Stomach (tissue), 9 donors: ENCODE data around the gene NWD2. TPM values are rescaled to one million over a fixed set of nuclear protein-coding genes. Genes with fewer than 3 reads are reported as not detected.

Experiments used
- DNase-seq, 2 donors: peaks; one replicate each; pipeline versions ENCODE4 v3.0.0 to v3.0.0-alpha.2; 2013 to 2019
- H3K27ac ChIP-seq, 5 donors: fragments of 200-600 bp in 4 of 5; sonication (generic) in 4 of 5; one replicate each; pipeline ENCODE4 v1.5.1; 2013 to 2019; ENCODE audit warnings: mild to moderate bottlenecking in 1 of 5, moderate library complexity in 1 of 5
- H3K27me3 ChIP-seq, 3 donors: fragments of 200-600 bp; sonication (generic); one replicate each; pipeline ENCODE4 v1.5.1; 2017 to 2019; ENCODE audit warnings: mixed run types in 1 of 3
- H3K36me3 ChIP-seq, 4 donors: fragments of 200-600 bp; sonication (generic); 1 replicate in 3 of 4; 2 replicates in 1 of 4; pipeline ENCODE4 v1.5.1; 2016 to 2019
- H3K4me1 ChIP-seq, 4 donors: fragments of 200-600 bp; sonication (generic); one replicate each; pipeline ENCODE4 v1.5.1; 2016 to 2019
- H3K4me3 ChIP-seq, 4 donors: fragments of 200-600 bp; sonication (generic) in 3 of 4; one replicate each; pipeline ENCODE4 v1.5.1; 2016 to 2019; ENCODE audit warnings: mild to moderate bottlenecking in 1 of 4
- H3K9me3 ChIP-seq, 4 donors: fragments of 200-600 bp; sonication (generic); one replicate each; pipeline ENCODE4 v1.5.1; 2016 to 2019
- EP300 ChIP-seq: sonication (generic); formaldehyde crosslinking; IDR thresholded peaks from one replicate; pipeline ENCODE4 v1.6.1; 2017; ENCODE audit warnings: antibody characterized with exemption
- POLR2A ChIP-seq, 4 donors: fragments of 450-650 bp; IDR thresholded peaks; one replicate each; pipeline ENCODE4 v1.6.1; 2016; ENCODE audit warnings: antibody characterized with exemption in 4 of 4, control low read depth in 2 of 4, mild to moderate bottlenecking in 1 of 4, moderate library complexity in 1 of 4
- POLR2AphosphoS5 ChIP-seq, 3 donors: sonication (generic); formaldehyde crosslinking; IDR thresholded peaks; one replicate each; pipeline ENCODE4 v1.6.1; 2016; ENCODE audit warnings: antibody characterized with exemption in 3 of 3
- WGBS, 5 donors: extraction: QIAGEN DNeasy Blood & Tissue Kit in 3 of 5; methylation state at CpG; one replicate each; pipeline versions ENCODE4 v1.1.5 to v1.1.7; 2013 to 2018; 5-methylcytosine and 5-hydroxymethylcytosine counted together
- intact Hi-C: fragments of 100-400 bp; cut with DNase I; formaldehyde crosslinking; loops from one replicate; pipeline ENCODE4 v1.15.1; 2023; ENCODE audit warnings: low total_unique reads
- polyA plus RNA-seq, 3 donors: library from polyadenylated mRNA; stranded (reverse); fragments of 200-250 nt; gene quantifications; one replicate each; pipeline ENCODE4 v1.2.3, GENCODE V29; 2013
- total RNA-seq, 5 donors: library from RNA; depleted of rRNA; stranded (reverse); fragments of >200 nt; gene quantifications; one replicate each; pipeline versions ENCODE4 v1.1.0 to v1.2.3, GENCODE V29; 2014 to 2016
- TF ChIP-seq, protein P1 (sequence below), 7 experiments: fragments of 450-650 bp in 4 of 7; fragments of 200-600 bp in 3 of 7; sonication (generic) in 3 of 7; IDR thresholded peaks; one replicate each; pipeline ENCODE4 v1.5.1; 2016 to 2019; ENCODE audit warnings: antibody characterized with exemption in 7 of 7, control low read depth in 2 of 7, mild to moderate bottlenecking in 1 of 7
- donor health status: healthy with polysubstance abuse.
- donor health status: Bipolar disorder and iron deficiency.
- donor health status: healthy.

The NWD2 gene
- total and polyA plus RNA-seq, 8 donors: under 0.01 to 1.5 (median 0.05) TPM; not detected in 5

DNA sequence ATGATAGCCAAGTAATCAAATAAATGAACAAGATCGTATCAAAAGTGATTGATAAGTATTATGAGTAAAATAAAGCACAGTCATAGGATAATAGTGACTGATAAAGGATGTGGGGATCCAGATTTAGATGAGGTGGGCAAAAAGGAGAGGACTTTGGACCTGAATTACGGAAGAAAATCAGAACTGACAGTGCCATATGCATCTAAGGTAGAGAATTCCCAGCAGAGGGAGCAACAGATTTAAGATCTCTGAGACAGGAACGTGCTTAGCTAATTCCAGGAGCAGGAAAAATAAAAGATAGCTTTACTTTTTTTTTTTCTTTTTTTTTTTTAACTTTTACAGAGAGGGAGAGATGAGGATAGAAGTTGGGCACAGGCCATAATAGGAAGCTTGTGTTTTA is 189.9 kb downstream of the NWD2 start:
- no peak overlapping the region for H3K4me3 ChIP-seq
- TF ChIP-seq, protein P1, sequence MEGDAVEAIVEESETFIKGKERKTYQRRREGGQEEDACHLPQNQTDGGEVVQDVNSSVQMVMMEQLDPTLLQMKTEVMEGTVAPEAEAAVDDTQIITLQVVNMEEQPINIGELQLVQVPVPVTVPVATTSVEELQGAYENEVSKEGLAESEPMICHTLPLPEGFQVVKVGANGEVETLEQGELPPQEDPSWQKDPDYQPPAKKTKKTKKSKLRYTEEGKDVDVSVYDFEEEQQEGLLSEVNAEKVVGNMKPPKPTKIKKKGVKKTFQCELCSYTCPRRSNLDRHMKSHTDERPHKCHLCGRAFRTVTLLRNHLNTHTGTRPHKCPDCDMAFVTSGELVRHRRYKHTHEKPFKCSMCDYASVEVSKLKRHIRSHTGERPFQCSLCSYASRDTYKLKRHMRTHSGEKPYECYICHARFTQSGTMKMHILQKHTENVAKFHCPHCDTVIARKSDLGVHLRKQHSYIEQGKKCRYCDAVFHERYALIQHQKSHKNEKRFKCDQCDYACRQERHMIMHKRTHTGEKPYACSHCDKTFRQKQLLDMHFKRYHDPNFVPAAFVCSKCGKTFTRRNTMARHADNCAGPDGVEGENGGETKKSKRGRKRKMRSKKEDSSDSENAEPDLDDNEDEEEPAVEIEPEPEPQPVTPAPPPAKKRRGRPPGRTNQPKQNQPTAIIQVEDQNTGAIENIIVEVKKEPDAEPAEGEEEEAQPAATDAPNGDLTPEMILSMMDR (IDR thresholded peaks at IDR 0.05): peak in 1 of 7 experiments; percentile 10
- no peak for TF ChIP-seq EP300
- no peak for TF ChIP-seq POLR2AphosphoS5 (IDR thresholded peaks at IDR 0.05)
- no peak for TF ChIP-seq POLR2A (IDR thresholded peaks at IDR 0.05)
- H3K4me1 ChIP-seq: peaks cover 0 to 13% (median 6%) of the 10 kb centered on the region in 4 donors
- H3K9me3 ChIP-seq: no peaks in the 10 kb centered on the region
- intact Hi-C loops: no loop called here
- DNase-seq: peak in 1 of 2 donors; percentile 47
- no peak overlapping the region for H3K27ac ChIP-seq
- 23 to 38% (median 31%) methylated on average over 3 of the region's 3 CpGs for WGBS, 5 donors
- H3K27me3 ChIP-seq: no peaks in the 10 kb centered on the region
- no peaks in the 10 kb centered on the region for H3K36me3 ChIP-seq

DNA sequence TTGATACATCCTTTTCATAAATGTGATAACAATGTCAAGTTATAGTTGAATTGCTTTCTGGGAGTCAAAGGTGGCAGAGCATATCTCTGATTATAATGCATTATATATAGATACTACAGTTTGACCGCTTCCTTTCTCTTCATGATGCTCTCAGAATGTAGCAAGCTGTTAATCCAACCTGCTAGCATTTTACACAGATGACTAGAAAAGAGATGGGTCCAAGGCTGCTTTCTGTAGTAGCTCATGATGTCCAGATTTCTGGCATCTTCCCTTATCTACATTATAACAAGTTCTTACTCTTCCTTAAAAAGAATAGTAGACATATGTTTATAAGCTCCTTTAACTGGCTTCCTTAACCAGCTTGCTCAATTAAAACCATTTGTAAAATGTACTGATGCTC is 192.0 kb downstream of the NWD2 start:
- Histone ChIP-seq H3K27ac (no peak overlapping the region), H3K4me1 (peaks cover 0 to 6% (median 0%) of the 10 kb centered on the region in 4 donors), H3K9me3 (no peaks in the 10 kb centered on the region), H3K36me3 (no peaks in the 10 kb centered on the region), H3K27me3 (no peaks in the 10 kb centered on the region), H3K4me3 (no peak overlapping the region)
- DNase-seq: no peak
- intact Hi-C loops: no loop called here
- TF ChIP-seq EP300 (no peak), POLR2AphosphoS5 (IDR thresholded peaks at IDR 0.05) (no peak), POLR2A (IDR thresholded peaks at IDR 0.05) (no peak)
- TF ChIP-seq, protein P1 (IDR thresholded peaks at IDR 0.05): no peak
- WGBS, 5 donors: 79 to 91% (median 89%) methylated on average over 1 of the region's 1 CpG

DNA sequence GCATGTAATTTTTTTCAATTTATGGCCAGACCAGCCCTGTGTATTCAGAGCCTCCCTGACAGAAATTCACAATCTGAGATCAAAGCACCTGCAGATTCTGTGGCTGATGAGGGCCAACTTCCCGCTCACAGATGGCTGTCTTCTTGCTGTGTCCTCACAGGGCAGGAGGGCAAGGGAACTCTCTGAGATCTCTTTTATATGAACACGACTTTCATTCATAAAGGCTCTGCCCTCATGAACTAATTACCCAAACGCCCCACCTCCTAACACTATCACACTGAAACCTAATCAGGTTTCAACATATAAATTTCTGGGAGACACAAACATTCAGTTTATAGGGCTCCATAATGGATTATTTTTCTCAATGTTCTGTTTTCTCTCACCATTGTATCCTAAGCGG is 192.6 kb downstream of the NWD2 start:
- 61 to 71% (median 63%) methylated on average over 4 of the region's 4 CpGs for WGBS, 5 donors
- intact Hi-C loops: no loop called here
- no peak for DNase-seq

DNA sequence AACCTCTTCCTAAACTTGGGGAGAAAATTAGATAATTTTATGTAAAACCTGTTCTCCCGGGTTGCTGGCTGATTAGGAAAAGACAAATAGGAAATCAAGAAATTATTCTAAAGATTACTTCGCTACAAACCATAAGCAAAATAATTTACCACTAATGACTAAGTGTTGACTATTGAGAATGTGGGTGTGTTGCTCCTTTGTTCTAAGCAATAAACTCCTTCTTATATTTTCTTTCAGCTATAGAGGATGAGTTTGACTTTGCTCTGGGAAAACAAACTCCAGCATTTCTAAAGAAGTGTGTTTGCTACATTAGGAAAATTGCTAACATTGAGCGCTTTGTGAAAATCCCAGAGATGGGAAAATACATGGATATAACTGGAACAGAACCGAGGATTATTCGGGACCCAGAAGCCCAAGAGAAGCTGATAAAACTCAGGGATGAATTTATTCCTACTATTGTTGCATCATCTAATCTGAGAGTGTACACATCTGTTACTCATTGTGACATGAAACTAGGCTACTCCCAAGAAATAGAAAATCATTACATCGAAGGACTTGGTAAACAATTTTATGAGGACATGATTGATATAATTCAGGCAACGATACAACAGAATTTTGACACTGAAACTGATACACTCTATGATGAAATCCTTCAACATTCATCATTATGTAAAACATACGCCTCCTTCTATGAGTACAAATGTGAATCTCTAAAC is 194.2 kb downstream of the NWD2 start:
- no peak overlapping the region for H3K27ac ChIP-seq
- intact Hi-C loops: no loop called here
- peaks cover 0 to 6% (median 0%) of the 10 kb centered on the region in 4 donors for H3K4me1 ChIP-seq
- no peaks in the 10 kb centered on the region for H3K27me3 ChIP-seq
- no peaks in the 10 kb centered on the region for H3K9me3 ChIP-seq
- H3K36me3 ChIP-seq: no peaks in the 10 kb centered on the region
- no peak overlapping the region for H3K4me3 ChIP-seq
- TF ChIP-seq EP300 (no peak), POLR2AphosphoS5 (IDR thresholded peaks at IDR 0.05) (no peak), POLR2A (IDR thresholded peaks at IDR 0.05) (no peak)
- TF ChIP-seq, protein P1 (IDR thresholded peaks at IDR 0.05): no peak
- DNase-seq: no peak
- WGBS, 5 donors: 60 to 68% (median 62%) methylated on average over 8 of the region's 8 CpGs

More for the DNA sequence above, 192.6 kb downstream of the NWD2 start:
- no peaks in the 10 kb centered on the region for H3K36me3 ChIP-seq
- no peak overlapping the region for H3K4me3 ChIP-seq
- no peaks in the 10 kb centered on the region for H3K27me3 ChIP-seq
- no peak overlapping the region for H3K27ac ChIP-seq
- H3K4me1 ChIP-seq: peaks cover 0 to 6% (median 0%) of the 10 kb centered on the region in 4 donors
- H3K9me3 ChIP-seq: no peaks in the 10 kb centered on the region
- TF ChIP-seq POLR2AphosphoS5 (IDR thresholded peaks at IDR 0.05) (no peak), POLR2A (IDR thresholded peaks at IDR 0.05) (no peak), EP300 (no peak)
- TF ChIP-seq, protein P1 (IDR thresholded peaks at IDR 0.05): no peak
